HG03469 (cell line): ENCODE measurements around the gene EARS2.
"Not testable (repeated sequence)": the region's sequence is repeated elsewhere in the genome, so short reads cannot be mapped to it uniquely, and the experiment has no call there.

ENCODE experiments used
- ATAC-seq: cut with Tn5 transposase; IDR thresholded peaks from one replicate; pipeline ENCODE4 v1.9.1; 2021; ENCODE audit warnings: mild to moderate bottlenecking, moderate library complexity, moderate number of reproducible peaks; ENCODE audit not compliant: unreplicated experiment

The EARS2 gene

DNA sequence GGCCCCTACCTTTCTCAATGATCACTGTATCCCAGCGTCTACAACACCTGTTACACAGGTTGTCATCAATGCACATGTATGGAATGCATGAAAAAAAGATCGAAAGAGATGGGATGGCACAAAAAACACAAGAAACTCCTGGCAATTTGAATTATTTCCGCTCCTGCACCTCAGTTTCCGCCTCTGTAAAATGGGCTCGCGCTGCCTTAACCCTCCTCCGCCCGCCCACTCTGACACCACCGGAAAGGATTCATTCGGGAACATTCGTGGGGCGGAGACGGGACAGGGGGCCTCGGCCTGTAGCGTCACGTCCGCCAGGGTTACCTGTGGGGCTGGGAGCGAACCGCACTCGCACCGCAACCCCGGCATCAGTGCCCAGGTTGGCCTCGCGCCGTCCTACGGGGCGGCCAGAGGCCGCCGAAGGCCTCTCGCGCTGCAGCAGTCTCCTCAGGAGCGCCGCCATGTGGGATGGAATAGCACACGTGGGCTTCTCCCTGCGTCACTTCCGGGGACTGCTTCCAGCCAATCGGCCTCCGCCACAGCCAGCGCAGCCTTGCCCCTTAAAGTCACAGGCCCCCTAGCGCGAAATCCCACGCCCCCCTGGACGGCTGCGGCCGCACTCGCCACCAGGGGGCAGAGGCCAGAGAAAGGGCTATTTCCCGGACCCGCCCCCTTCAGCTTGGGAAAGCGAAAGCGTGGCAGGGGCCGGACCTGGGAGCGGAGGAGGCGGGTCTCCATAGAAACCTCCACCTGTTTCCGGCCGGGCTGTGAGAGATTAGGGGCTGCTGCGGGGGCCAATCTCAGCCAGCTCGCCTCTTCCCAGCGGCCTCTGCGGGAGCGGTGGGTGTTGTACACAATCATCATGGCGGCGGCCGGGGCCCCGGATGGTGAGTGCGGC, at the start of gene EARS2, which contains the start of gene UBFD1:
Gene EARS2 (minus strand): TSS at position 470 of the 898 bp plus-strand sequence. CDS start 7 bp downstream, at position 463.
Gene UBFD1 (plus strand): TSS at position 847 of the 898 bp plus-strand sequence. CDS start 16 bp downstream, at position 863.
- ATAC-seq: peak; percentile 77

DNA sequence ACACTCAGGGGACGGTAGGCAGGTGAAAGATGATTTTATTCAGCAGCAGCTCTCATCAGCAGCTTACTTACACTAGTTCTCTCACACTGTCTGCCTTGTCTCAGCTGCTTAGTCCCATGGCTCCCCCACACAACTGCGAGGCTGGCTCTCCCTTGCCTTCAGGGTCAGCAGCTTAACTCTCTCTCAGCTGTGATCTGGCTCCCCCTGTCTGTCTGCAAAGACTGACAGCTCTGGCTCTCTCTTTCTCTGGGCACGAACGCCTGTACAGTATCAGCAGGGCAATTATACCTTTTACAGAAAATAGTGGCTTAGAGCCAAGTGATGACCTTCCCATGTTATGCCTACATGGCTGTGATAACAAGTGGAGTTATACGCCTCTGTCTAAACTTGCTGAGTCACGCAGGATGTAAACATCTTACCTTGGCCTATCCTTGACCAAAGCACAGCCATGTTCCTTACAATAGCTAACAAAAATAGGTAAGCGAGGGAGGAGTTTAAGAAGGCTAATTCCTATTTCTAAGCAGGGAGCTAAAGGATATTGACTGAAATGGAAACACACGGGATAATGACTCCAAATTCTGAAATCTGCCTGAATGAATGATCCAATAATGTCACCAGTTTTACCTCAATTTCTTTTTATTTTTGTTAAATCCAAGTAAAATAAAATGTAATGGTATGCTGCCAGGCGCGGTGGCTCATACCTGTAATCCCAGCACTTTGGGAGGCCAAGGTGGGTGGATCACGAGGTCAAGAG, 40.0 kb upstream of the EARS2 start:
- no peak for ATAC-seq

DNA sequence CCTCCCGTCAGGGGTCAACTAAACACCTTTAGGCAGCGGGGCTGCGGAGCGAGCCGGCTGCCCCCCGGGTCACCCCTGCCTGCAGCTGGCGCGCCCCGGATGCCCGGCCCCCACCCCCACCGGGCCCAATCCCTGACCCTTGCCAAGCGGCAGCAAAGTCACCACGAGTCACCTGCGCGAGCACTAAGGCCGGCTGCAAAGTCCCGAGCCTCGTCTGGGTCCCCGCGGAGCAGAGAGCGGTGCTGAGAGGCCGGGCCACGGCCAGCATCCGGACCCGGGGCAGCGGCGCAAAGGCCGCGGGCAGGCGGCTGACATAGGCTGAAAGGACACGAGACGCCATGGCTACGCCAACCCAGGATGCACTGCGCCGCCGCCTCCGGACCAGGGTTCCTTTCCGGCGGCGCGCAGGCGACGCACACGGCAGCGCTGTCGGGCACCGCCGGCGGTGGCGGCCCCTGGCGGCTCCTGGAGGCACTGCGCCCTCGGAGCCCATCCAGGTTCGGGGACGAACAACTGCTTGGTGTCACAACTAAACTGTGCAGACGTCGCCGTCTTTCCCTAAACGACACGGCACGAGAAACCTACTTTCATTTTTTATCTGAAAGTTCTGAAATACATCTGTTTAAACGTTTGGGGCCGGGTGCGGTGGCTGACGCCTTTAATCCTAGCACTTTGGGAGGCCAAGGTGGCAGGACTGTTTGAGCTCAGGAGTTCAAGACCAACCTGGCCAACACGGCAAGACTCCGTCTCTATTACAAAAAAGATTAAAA, 39.0 kb upstream of the EARS2 start, which contains the start of gene NDUFAB1:
Gene NDUFAB1 (minus strand): TSS at position 366 of the 770 bp plus-strand sequence. CDS start 26 bp downstream, at position 340.
- ATAC-seq: peak; percentile 68

DNA sequence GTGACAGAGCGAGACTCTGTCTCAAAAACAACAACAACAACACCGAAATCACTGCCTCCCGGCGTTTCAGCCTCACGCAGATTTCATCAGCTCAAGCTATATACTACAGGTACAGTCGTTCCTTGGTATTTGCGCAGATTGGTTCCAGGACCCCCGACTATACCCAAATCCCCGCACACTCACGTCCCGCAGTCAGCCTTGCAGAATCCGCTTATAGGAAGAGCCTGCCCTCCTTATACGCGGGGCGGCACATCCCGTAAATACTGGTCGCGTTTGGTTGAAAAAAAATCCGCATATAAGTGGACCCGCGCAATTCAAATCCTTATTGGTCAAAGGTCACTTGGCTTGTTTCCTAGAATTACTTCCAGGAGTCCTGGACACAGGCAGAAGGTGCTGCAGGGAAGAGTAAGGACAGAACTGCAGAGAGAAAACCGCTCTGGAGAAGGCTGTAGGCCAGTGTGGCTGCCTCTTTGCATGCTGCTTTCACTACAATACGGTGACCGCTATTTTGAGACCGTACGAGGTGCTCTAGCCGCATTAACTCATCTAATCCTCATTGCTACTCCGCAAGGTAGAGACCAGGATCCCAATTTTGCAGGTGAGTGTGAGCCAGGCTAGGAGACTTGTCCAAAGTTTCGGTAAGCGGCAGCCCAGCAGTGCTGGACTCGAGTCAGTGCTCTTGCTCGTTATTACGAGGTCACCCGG, 38.2 kb upstream of the EARS2 start:
- no peak for ATAC-seq

DNA sequence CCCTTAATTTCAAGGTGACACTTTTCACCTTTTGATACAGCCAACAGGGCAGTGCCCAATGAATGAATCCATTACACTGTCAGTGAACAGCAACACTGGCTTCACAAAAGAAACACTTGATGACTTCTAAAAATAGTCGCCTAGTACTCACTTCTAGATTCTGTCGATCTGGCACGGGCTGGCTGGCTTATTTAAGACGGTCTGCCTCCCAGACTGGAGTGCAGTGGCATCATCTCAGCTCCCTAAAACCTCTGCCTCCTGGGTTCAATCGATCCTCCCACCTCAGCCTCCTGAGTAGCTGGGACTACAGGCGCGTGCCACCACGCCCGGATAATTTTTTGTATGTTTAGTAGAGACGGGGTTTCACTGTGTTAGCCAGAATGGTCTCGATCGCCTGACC, 37.0 kb upstream of the EARS2 start:
- ATAC-seq: no peak

DNA sequence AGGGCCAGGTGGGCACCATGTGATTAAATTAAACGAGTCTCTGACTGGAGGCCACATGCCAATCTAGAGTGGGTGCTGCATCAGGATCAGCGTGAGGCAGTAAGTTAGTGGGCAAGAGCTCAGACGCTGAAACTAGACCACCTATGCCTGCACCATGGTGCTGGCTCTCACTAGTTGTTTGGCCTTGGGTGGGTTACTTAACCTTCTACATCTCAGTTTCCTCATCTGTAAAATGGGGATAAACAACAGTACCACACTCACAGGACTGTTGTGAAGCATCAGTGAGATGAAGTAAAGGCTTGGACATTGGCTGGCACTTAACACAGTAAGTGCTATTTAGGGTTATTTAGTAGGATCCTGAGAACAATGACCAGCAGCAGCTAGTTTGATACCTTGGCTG, 33.0 kb upstream of the EARS2 start:
- ATAC-seq: no peak

DNA sequence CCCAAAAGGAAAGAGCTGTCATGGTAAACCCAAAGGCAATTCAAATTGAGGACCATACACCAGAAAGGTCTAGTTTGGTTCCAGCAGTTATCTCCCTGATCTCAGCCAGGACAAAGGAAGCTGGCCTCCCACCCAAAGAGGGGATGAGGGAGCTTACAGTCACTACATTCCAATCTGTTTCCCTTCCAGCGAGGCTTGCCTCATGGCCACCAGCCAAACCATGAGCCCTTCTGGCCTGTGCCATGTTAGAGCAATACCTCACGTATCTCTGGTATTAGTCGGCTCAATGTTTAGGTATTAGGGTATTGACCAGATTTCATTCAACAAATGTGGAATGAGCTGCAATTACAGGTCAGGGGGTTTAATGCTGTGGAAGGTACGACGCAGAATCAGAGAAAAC, 30.6 kb upstream of the EARS2 start:
- ATAC-seq: no peak

DNA sequence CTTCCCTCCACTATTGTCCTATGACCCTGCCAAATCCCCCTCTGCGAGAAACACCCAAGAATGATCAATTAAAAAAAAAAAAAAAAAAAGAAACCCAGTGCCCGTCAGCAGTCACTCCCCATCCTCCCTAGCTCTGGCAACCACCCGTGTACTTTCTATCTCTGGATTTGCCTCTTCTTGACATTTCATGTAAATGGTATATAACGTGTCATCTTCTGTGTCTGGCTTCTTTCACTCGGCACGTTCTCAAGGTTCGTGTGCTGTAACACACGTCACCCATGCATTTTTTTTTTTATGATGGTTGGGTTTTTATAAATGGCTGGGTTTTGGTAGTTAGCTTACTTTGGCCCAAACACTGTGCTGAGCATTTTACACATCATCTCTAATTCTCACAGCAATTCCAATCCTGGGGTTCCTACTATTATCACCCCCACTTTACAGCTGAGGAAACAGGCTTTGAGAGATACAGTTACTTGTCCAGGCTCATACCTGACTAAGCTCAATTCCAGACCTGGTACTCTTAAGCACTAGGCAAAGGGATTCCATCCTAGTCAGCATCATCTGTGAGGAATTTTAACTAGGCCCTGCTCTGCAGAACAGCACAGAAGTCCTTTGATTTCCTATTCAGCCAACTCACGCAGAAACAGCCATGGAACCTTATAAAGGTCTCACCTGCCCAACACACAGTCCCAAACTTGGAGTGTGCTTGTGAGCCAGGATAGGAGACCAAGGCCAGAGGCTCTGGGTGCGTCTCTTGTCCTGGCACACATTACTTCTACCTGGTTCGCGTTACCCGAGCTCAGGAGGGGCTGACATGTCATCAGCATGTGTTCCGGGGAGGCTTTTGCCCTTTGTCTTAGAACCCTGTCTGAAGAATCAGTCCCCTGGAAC, 27.3 kb upstream of the EARS2 start:
- ATAC-seq: no peak

DNA sequence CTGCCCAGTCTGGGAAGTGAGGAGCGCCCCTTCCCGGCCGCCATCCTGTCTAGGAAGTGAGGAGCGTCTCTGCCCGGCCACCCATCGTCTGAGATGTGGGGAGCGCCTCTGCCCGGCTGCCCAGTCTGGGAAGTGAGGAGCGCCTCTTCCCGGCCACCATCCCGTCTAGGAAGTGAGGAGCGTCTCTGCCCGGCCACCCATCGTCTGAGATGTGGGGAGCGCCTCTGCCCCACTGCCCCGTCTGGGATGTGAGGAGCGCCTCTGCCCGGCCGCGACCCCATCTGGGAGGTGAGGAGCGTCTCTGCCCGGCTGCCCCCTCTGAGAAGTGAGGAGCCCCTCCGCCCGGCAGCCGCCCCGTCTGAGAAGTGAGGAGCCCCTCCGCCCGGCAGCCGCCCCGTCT, 26.1 kb upstream of the EARS2 start:
- not testable (repeated sequence) for ATAC-seq

DNA sequence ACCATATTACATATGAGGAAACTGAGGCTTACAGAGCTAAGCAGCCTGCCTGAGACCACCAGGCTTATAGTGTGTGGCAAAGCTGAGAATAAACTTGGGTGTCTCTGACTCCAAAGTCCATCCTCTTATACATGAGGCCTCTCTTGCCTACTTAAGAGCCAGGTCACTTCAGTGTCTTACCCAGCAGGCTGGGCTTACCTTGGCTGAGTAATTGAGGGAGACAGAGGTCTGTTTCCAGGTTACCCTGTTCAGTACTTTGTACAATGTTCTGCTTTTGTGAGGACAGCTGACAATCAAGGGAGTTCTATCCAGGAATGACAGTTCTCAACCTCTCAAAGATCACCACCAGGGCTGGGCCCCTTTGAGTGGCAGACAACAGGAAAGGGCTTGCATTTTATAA, 24.6 kb upstream of the EARS2 start:
- ATAC-seq: no peak

DNA sequence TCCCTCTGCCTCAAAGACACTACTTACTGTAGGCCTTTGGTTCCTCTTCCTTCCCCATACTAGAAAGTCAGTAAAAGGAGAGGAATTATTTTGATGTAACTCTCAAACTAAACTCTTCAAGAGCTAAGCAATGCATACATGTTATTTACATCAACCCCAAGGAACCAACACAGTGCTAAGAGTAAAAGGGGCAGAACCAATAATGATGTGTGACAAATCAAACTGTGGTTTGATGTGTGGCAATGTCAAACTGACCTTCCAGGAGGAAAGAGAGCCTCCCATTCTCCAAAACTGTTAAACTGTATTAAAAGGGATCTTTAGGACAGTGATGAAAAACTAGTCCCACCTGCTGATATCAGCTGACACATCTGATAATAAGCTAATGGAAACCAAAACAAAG, 23.2 kb upstream of the EARS2 start:
- no peak for ATAC-seq

DNA sequence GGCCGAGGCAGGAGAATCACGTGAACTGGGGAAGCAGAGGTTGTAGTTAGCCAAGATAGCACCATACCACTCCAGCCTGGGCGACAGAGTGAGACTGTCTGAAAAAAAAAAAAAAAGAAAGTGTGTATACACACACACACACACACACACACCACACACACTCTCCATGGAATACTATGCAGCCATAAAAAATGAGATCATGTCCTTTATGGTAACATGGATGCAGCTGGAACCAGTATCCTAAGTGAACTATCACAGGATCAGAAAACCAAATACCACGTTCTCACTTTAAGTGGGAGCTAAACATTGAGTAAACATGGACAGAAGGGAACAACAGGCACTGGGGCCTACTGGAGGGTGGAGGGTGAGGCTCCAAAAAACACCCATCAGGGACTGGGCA, 22.2 kb upstream of the EARS2 start:
- no peak for ATAC-seq

DNA sequence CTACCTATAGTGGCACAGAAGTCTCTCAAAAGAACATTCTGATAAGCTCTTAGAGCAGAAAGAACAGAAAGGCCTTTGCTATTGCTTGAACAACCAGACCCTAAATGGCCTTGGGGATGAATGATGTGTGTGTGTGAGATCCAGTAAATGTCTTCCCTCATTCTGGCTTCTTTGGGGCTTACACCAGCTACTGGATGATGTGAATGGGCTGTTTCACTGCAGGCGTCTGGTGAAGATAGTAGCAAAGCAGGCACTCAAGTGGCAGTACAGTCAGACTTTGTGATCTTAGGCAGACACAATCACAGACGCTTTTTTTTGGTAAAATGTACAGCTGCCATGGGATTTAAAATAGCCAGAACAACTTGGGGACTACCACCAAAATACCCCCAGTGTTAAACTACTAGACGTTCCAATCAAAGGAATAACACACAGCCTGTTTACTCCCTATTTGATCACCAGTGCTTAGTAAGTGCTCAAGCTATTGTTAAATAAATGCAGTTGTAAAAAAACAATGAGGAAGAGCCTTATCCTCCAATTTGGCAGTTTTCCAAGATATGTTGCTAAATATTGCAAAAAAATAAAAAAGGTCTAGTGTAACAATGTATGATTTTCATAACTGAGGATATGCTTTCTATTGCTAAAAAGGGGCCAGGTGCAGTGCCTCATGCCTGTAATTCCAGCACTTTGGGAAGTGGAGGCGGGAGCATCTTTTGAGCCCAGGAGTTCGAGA, 21.1 kb upstream of the EARS2 start:
- ATAC-seq: no peak

DNA sequence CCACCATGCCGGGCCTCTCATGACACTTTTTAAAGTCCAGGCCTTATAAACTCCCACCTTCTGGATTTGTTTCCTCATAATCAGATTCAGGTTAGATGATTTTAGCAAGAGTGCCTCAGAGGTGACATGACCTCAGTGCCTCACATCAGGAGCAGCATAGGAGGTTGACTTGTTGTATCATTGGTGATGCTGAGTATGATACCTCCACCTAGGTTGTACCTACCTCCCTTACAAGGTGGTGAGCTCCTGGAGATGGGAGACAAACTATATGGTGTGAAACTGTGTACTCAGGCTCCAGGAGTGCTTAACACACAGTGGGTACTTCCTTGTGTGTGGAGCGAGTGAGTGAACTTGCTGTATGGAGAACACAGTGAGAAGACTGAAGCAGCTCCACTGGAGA, 20.3 kb upstream of the EARS2 start:
- ATAC-seq: no peak

DNA sequence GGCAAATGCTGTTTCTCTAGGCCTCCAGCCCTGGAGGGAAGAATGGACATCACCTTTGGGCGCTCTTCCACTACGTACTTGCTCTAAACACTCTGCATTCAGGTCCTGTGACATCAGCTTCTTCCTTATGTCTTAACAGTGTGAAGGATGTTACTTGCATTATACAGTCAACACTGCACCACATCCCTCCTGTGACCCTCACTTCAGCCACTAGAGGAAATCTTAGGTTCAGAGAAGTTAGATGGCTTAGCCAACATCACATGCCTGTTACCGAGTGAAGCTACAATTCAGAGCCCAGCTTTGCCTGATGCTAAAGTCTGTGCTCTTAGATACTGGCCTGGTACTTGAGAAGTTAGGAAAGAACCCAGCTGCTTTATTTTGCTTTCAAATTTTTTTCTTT, 18.7 kb upstream of the EARS2 start:
- no peak for ATAC-seq

DNA sequence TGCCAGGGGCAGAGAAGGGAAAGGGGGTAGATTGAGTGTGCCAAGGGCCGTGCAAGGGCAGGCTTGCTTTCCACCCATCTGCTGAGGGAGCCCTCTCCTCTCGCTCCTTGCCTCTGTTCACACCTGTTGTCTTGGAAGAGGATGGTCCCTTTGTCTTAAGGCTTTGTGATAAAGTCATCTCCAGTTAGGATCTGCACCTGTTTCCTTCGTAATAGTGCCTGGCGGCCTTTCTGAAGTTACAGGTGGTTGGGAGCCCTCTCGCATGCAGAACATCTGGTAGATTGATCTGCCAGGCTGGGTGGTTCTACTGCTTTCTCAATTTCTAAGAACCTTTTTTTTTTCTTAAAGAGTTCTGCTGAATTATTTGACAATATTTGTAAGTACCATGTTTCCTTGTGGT, 16.7 kb upstream of the EARS2 start:
- ATAC-seq: no peak

DNA sequence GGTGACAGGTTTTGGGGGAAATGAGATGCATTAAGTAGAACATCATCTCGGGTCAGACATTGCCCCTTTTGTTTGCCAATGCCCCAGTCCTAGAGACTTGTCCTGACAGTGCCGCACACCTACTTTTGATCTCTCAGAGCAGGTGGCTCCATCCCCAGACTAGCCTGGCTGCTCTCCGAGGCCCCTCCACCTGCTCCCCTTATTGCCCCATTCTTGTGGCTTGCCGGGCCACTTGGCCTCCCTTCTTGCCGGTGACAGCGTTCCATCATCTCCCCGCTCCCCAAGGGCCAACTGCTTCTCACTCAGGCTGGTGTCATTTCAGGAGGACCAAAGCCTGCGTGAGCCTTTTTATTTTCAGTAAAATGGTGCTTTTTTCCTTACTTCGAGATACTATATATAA, 15.2 kb upstream of the EARS2 start:
- ATAC-seq: no peak

DNA sequence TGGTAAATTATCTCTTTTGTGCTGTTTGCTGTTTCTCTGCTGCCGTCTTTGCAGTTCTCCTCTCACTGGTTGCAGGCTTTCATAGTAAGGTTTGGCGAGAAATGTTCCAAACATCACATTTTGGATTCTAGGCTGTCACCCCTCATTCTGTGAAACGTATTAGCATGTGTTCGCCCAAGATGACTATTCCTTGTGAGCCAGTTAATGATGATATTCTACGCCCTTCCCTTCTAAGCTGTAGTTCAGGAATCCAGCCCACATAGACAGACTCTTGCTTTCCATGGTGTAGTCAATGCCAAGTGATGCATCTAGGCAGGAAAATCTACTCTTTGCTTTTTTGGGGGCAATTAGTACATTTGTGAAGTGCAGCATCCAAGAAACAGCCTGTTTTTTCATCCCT, 14.7 kb upstream of the EARS2 start:
- no peak for ATAC-seq
